ENCODE data around the gene MAP3K7CL.
"Not testable (repeated sequence)": the region's sequence is repeated elsewhere in the genome, so short reads cannot be mapped to it uniquely, and the experiment has no call there.

Gene MAP3K7CL

GRCh38 chr21:29163341-29164115 lies 33.1 kb downstream of the MAP3K7CL start:
- no peak overlapping the region for H3K4me3 ChIP-seq (ENCODE audit: low read depth, low read length)
- in situ Hi-C loops (cut with HindIII; ENCODE audit: low sequenced_read_pairs) = no loop called here
- DNase-seq (ENCODE audit: low read depth, low spot score) = no peak
- TF ChIP-seq, protein P1, sequence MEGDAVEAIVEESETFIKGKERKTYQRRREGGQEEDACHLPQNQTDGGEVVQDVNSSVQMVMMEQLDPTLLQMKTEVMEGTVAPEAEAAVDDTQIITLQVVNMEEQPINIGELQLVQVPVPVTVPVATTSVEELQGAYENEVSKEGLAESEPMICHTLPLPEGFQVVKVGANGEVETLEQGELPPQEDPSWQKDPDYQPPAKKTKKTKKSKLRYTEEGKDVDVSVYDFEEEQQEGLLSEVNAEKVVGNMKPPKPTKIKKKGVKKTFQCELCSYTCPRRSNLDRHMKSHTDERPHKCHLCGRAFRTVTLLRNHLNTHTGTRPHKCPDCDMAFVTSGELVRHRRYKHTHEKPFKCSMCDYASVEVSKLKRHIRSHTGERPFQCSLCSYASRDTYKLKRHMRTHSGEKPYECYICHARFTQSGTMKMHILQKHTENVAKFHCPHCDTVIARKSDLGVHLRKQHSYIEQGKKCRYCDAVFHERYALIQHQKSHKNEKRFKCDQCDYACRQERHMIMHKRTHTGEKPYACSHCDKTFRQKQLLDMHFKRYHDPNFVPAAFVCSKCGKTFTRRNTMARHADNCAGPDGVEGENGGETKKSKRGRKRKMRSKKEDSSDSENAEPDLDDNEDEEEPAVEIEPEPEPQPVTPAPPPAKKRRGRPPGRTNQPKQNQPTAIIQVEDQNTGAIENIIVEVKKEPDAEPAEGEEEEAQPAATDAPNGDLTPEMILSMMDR (IDR thresholded peaks at IDR 0.05; ENCODE audit: low read depth, low read length) = no peak

GRCh38 chr21:29164323-29164942 lies 34.0 kb downstream of the MAP3K7CL start:
- peak; percentile 89 for DNase-seq (ENCODE audit: low read depth, low spot score)
- TF ChIP-seq, protein P1 (IDR thresholded peaks at IDR 0.05; ENCODE audit: low read depth, low read length) = peak; percentile 68
- no peak overlapping the region for H3K4me3 ChIP-seq (ENCODE audit: low read depth, low read length)
- in situ Hi-C loops (cut with HindIII; ENCODE audit: low sequenced_read_pairs) = no loop called here

- in situ Hi-C loops (cut with HindIII; ENCODE audit: low sequenced_read_pairs) = no loop called here
- TF ChIP-seq, protein P1 (IDR thresholded peaks at IDR 0.05; ENCODE audit: low read depth, low read length) = no peak
- no peak overlapping the region for H3K4me3 ChIP-seq (ENCODE audit: low read depth, low read length)
- DNase-seq (ENCODE audit: low read depth, low spot score) = no peak
Observed at GRCh38 chr21:29166323-29166722, 35.9 kb downstream of the MAP3K7CL start.

DNA sequence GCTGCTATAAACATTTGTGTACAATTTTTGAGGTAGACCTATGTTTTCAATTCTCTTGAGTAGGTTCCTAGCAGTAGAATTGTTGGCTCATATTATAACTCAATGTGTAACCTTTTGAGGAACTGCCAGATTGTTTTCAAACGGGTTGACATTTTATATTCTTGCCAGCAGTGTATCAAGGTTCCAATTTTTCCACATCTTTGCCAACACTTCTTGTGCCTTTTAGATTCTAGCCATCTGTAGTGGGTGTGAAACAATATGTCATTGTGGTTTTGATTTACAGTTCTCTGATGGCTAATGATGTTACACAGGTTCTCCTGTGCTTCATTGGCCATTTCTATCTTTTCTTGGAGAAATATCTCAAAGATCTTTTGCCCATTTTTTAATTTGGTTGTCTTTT lies 36.4 kb downstream of the MAP3K7CL start:
- TF ChIP-seq, protein P1 (IDR thresholded peaks at IDR 0.05; ENCODE audit: low read depth, low read length) = no peak
- in situ Hi-C loops (cut with HindIII; ENCODE audit: low sequenced_read_pairs) = no loop called here
- H3K4me3 ChIP-seq (ENCODE audit: low read depth, low read length) = no peak overlapping the region
- DNase-seq (ENCODE audit: low read depth, low spot score) = no peak

DNA sequence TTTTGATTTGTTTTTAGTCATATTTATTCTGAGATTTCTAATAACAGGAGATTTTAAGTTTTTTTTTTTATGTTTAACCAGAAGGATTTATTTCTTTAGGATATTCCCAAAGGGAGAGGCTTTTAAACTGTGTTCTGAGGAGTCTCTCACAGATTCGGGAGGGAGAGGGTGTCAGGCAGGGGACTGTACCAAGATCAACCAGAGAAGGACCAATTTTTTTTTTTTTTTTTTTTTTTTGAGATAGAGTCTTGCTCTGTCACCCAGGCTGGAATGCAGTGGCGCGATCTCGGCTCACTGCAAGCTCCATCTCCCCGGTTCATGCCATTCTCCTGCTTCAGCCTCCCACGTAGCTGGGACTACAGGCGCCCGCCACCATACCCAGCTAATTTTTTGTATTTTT lies 37.0 kb downstream of the MAP3K7CL start:
- not testable (repeated sequence) for H3K4me3 ChIP-seq (ENCODE audit: low read depth, low read length)

GRCh38 chr21:29168891-29169315 lies 38.5 kb downstream of the MAP3K7CL start:
- in situ Hi-C loops (cut with HindIII; ENCODE audit: low sequenced_read_pairs) = no loop called here
- H3K4me3 ChIP-seq (ENCODE audit: low read depth, low read length) = no peak overlapping the region
- TF ChIP-seq, protein P1 (IDR thresholded peaks at IDR 0.05; ENCODE audit: low read depth, low read length) = no peak
- DNase-seq (ENCODE audit: low read depth, low spot score) = no peak

More for the DNA sequence above, 37.0 kb downstream of the MAP3K7CL start:
- in situ Hi-C loops (cut with HindIII; ENCODE audit: low sequenced_read_pairs); DNase-seq (ENCODE audit: low read depth, low spot score): not testable (repeated sequence)

- in situ Hi-C loops (cut with HindIII; ENCODE audit: low sequenced_read_pairs) = no loop called here
- H3K4me3 ChIP-seq (ENCODE audit: low read depth, low read length) = no peak overlapping the region
- DNase-seq (ENCODE audit: low read depth, low spot score) = no peak
- TF ChIP-seq, protein P1 (IDR thresholded peaks at IDR 0.05; ENCODE audit: low read depth, low read length) = no peak
Observed at GRCh38 chr21:29170944-29171343, 40.5 kb downstream of the MAP3K7CL start.
